Right lobe of liver (tissue), 4 donors: ENCODE measurements around the gene SLC6A3.

Experiments used
- CTCF ChIP-seq, 4 donors: fragments of 200-600 bp in 3 of 4; fragments of 450-650 bp in 1 of 4; IDR thresholded peaks; one replicate each; pipeline versions ENCODE4 v1.5.1 to v1.8.0; 2016 to 2022; ENCODE audit warnings: antibody characterized with exemption in 4 of 4, mild to moderate bottlenecking in 2 of 4
- POLR2A ChIP-seq: fragments of 450-650 bp; IDR thresholded peaks from one replicate; pipeline ENCODE4 v1.6.1; 2017; ENCODE audit warnings: antibody characterized with exemption, mild to moderate bottlenecking
- donor health status: DM: no; HTN: no; CAD: no.
- donor health status: DM: no; HTN: no; CAD: no.
- donor health status: DM: no; HTN: yes; CAD: no.

GRCh38 chr5:1358726-1359025 is 86.6 kb downstream of the SLC6A3 start:
- TF ChIP-seq CTCF (IDR thresholded peaks at IDR 0.05) (no peak), POLR2A (no peak)
